ENCODE data around the gene FRS3. TPM values are rescaled to one million over a fixed set of nuclear protein-coding genes. Genes with fewer than 3 reads are reported as not detected.

Gene FRS3
- total and polyA plus RNA-seq, 9 of the 15 experiments (the other 6 are each of a cell fraction or from before 2014, with no cell fraction given): 0.03 to 3.7 (median 1.6) TPM

GRCh38 chr6:41826343-41827022 is 46.8 kb upstream of the FRS3 start:
- ATAC-seq: no peak; the same call in 2 of the 3 replicates
- H3K79me2 ChIP-seq (ENCODE audit: control insufficient read depth, insufficient read depth, low read length): no peaks in the 10 kb centered on the region
- WGBS (ENCODE audit: insufficient coverage, low coverage, missing lambda C conversion rate): 71% methylated on average over 2 of the region's 2 CpGs
- in situ Hi-C loops (cut with MboI): no loop called here
- H3K9ac ChIP-seq (ENCODE audit: insufficient read depth in 1 of 2, low read depth in 2 of 2, low read length in 2 of 2): no peak overlapping the region
- no peaks in the 10 kb centered on the region for H3K36me3 ChIP-seq (ENCODE audit: control insufficient read depth, insufficient read depth, low read length)
- no peaks in the 10 kb centered on the region for H3K9me3 ChIP-seq (replicated peaks; ENCODE audit: control insufficient read depth, insufficient read depth, low read depth, low read length)
- no peak overlapping the region for H2AFZ ChIP-seq (ENCODE audit: low read depth, low read length)
- H3K4me1 ChIP-seq (replicated peaks in 1 of 2; ENCODE audit: control insufficient read depth in 2 of 2, insufficient read depth in 2 of 2, low read length in 2 of 2): peaks cover 0 to 6% of the 10 kb centered on the region in 2 experiments; a peak in 3 of 5 replicates
- no peaks in the 10 kb centered on the region for H4K20me1 ChIP-seq (replicated peaks; ENCODE audit: control insufficient read depth, insufficient read depth, low read length)
- no peak overlapping the region for H3K4me3 ChIP-seq
- BruUV-seq (replicated peaks): no TSS peak
- H3K4me2 ChIP-seq (ENCODE audit: insufficient read depth, low read length): no peak overlapping the region
- peak; percentile 6 for FAIRE-seq
- H3K27me3 ChIP-seq (ENCODE audit: control insufficient read depth in 2 of 2, insufficient read depth in 2 of 2, low read length in 2 of 2): no peaks in the 10 kb centered on the region
- POLR2A ChIA-PET: no interaction called here
- DNase-seq (ENCODE audit: extremely low read depth in 1 of 4, low spot score in 3 of 4): no peak
- H3K9me1 ChIP-seq (ENCODE audit: control insufficient read depth, insufficient read depth, low read length): no peaks in the 10 kb centered on the region
- CTCF ChIA-PET (ENCODE audit: low intra/inter-chr PET ratio): no interaction called here
- intact Hi-C loops (cut with micrococcal nuclease): no loop called here
- TF ChIP-seq NRF1 (conservative IDR thresholded peaks at IDR 0.05 in 1 of 2, IDR thresholded peaks at IDR 0.05 in 1 of 2) (no peak), HNRNPUL1 (IDR thresholded peaks at IDR 0.05; ENCODE audit: low read length) (no peak), ZNF263 (CRISPR knock-in tag; IDR thresholded peaks at IDR 0.05; ENCODE audit: borderline replicate concordance) (peak; percentile 87), ATF3 (IDR thresholded peaks at IDR 0.05) (peak; percentile 62), ATF3 (CRISPR knock-in tag; conservative IDR thresholded peaks at IDR 0.05) (no peak), TFE3 (CRISPR knock-in tag; IDR thresholded peaks at IDR 0.05) (peak; percentile 34), ZFP91 (CRISPR knock-in tag; IDR thresholded peaks at IDR 0.05) (no peak), ZFP30 (CRISPR knock-in tag; IDR thresholded peaks at IDR 0.05; ENCODE audit: borderline replicate concordance) (no peak)
- H3K27ac ChIP-seq (ENCODE audit: extremely low read depth, low read depth, low read length): no peak overlapping the region

Data from K562 (cell line).